DOHH2 (cell line): Measurements from ENCODE around the gene OBSCN.

Experiments
- EZH2phosphoT487 ChIP-seq: fragments of 200-600 bp; sonication (generic); IDR thresholded peaks from 2 replicates; pipeline ENCODE4 v1.6.1; 2017; ENCODE audit warnings: borderline replicate concordance, mild to moderate bottlenecking, antibody characterized with exemption, low read length, moderate library complexity, mixed read lengths
- TF ChIP-seq, protein P1 (sequence below): fragments of 200-600 bp; sonication (generic); IDR thresholded peaks from one replicate; pipeline ENCODE4 v1.5.1; 2014; ENCODE audit warnings: antibody characterized with exemption, mild to moderate bottlenecking, low read depth, low read length; ENCODE audit not compliant: poor library complexity, severe bottlenecking

DNA sequence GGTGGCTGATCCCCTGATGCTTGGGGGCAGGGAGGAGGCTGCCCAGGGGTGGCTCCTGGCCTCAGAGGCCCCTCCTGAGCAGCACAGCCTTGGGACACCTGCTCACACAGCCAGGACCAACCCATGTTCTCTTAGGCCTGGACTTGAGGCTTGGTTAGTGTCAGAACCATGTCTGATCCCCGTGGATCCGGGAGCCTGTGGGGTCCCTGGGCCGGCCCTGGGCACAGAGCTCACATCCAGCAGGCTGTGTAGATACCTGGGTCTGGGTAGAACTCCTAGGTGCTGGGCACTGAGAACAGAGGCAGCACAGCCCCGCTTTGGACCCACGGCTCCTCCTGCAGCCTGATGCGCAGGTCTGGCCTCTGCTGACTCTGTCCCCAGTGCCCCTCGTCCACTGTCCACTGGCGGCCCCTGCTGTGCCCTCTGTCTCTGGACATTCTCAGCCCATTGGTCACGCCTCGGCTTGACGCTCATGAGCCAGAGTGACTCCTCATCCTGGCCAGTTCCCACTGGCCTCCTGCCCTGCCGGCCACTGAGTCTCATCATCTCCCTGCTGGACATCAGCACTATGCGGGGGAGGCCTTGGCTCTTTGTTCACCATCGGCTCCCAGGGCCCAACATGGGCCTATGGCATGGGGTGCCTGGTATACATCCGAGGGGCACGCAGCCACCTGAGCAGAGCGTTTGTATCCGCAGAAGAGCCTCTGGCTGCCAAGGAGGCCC is 128.6 kb downstream of the OBSCN start:
- TF ChIP-seq, protein P1, sequence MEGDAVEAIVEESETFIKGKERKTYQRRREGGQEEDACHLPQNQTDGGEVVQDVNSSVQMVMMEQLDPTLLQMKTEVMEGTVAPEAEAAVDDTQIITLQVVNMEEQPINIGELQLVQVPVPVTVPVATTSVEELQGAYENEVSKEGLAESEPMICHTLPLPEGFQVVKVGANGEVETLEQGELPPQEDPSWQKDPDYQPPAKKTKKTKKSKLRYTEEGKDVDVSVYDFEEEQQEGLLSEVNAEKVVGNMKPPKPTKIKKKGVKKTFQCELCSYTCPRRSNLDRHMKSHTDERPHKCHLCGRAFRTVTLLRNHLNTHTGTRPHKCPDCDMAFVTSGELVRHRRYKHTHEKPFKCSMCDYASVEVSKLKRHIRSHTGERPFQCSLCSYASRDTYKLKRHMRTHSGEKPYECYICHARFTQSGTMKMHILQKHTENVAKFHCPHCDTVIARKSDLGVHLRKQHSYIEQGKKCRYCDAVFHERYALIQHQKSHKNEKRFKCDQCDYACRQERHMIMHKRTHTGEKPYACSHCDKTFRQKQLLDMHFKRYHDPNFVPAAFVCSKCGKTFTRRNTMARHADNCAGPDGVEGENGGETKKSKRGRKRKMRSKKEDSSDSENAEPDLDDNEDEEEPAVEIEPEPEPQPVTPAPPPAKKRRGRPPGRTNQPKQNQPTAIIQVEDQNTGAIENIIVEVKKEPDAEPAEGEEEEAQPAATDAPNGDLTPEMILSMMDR: no peak
- TF ChIP-seq EZH2phosphoT487: no peak
